HG02588 (cell line): ENCODE measurements around the gene CRB1.
A peak's percentile ranks its signal among the peaks of the same experiment; 100 is the strongest.

Experiments
- ATAC-seq: cut with Tn5 transposase; IDR thresholded peaks from one replicate; pipeline ENCODE4 v1.9.1; 2021; ENCODE audit warnings: mild to moderate bottlenecking, moderate library complexity; ENCODE audit not compliant: unreplicated experiment

CRB1 gene

GRCh38 chr1:197519741-197520334 lies 251.8 kb downstream of the CRB1 start:
- ATAC-seq: no peak

GRCh38 chr1:197521118-197521739 lies 253.2 kb downstream of the CRB1 start:
- peak; percentile 48 for ATAC-seq

DNA sequence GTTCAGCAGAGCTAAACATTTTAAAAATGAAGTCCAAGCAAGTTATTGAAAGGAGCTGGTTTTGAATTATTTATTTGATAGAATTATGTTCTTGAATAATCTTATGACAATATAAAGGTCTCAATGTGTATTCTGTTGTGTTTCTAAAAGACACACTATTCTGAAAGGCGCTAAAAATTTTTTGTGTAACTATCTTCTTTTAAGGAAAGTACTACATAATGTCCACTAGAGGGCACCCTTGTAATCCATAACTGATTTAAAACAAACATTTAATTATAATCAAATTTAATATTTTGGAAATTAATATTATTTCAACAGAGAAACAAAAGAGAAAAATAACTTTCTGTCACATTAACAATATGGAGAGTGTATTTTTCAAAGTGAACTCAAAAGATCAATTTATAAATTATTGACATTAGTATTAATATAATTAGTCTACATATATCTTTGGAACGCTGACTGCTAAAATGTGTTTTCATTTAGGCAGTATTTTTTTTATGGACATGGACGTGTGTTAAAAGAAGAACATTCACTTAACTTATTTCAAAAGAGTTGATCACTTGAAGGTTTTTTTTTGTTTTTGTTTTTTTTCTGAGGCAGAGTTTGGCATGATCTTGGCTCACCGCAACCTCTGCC lies 258.8 kb downstream of the CRB1 start:
- no peak for ATAC-seq
